CD4-positive, CD25-positive, alpha-beta regulatory T cell (primary cell): ENCODE results near the gene BCL2L15. TPM values are rescaled to one million over a fixed set of nuclear protein-coding genes. Genes with fewer than 3 reads are reported as not detected.

ENCODE experiments used
- ATAC-seq, 2 donors: fragments of 150-1000 bp; cut with Tn5 transposase; one replicate each; pipeline ENCODE4 v1.10.0; 2021; ENCODE audit warnings: low read depth in 2 of 2, moderate number of reproducible peaks in 2 of 2, moderate library complexity in 1 of 2
- DNase-seq, 3 donors: peaks; one replicate each; pipeline versions ENCODE4 v3.0.0 to v3.0.0-alpha.2; 2012 to 2022; ENCODE audit warnings: mixed read lengths in 1 of 3
- H3K27ac ChIP-seq: one replicate; pipeline ENCODE4 v1.7.0; 2013; ENCODE audit warnings: mild to moderate bottlenecking, low read length; ENCODE audit not compliant: insufficient read depth, poor library complexity, severe bottlenecking
- H3K27me3 ChIP-seq: one replicate; pipeline ENCODE4 v1.7.0; 2013; ENCODE audit warnings: low read length; ENCODE audit not compliant: control insufficient read depth, insufficient read depth
- H3K36me3 ChIP-seq: one replicate; pipeline ENCODE4 v1.7.0; 2013; ENCODE audit warnings: mild to moderate bottlenecking, low read length, moderate library complexity; ENCODE audit not compliant: control insufficient read depth, insufficient read depth
- H3K4me1 ChIP-seq: 2 replicates; pipeline ENCODE4 v1.7.0; 2013; ENCODE audit warnings: mild to moderate bottlenecking, low read length; ENCODE audit not compliant: insufficient read depth, control insufficient read depth, poor library complexity, severe bottlenecking
- H3K4me3 ChIP-seq: one replicate; pipeline ENCODE4 v1.7.0; 2013; ENCODE audit warnings: low read depth, mild to moderate bottlenecking, low read length, moderate library complexity
- H3K9me3 ChIP-seq, 2 experiments: 1 replicate in 1 of 2; 2 replicates in 1 of 2; pipeline ENCODE4 v1.7.0; 2013; ENCODE audit warnings: low read length in 2 of 2, mild to moderate bottlenecking in 1 of 2, moderate library complexity in 1 of 2; ENCODE audit not compliant: control insufficient read depth in 2 of 2
- H3K27ac Mint-ChIP-seq, 3 donors: one replicate each; pipeline ENCODE4 v1.8.0; 2020 to 2022; ENCODE audit warnings: mild to moderate bottlenecking in 3 of 3, mixed read lengths in 3 of 3, moderate library complexity in 2 of 3
- H3K27me3 Mint-ChIP-seq: one replicate; pipeline ENCODE4 v1.8.0; 2022; ENCODE audit warnings: mild to moderate bottlenecking, mixed read lengths
- H3K36me3 Mint-ChIP-seq: one replicate; pipeline ENCODE4 v1.8.0; 2020; ENCODE audit warnings: mixed read lengths
- H3K4me1 Mint-ChIP-seq, 4 donors: one replicate each; pipeline ENCODE4 v1.8.0; 2020 to 2022; ENCODE audit warnings: mixed read lengths in 4 of 4, mild to moderate bottlenecking in 1 of 4
- H3K4me3 Mint-ChIP-seq, 4 donors: one replicate each; pipeline ENCODE4 v1.8.0; 2020 to 2022; ENCODE audit warnings: mild to moderate bottlenecking in 4 of 4, mixed read lengths in 4 of 4, moderate library complexity in 3 of 4
- H3K9me3 Mint-ChIP-seq, 7 donors: one replicate each; pipeline ENCODE4 v1.8.0; 2020 to 2022; ENCODE audit warnings: mixed read lengths in 7 of 7, mild to moderate bottlenecking in 3 of 7, moderate library complexity in 2 of 7
- polyA plus RNA-seq, 4 donors: library from polyadenylated mRNA; unstranded; fragments of 300-500 nt; fragmentation: Illumina TruSeq; gene quantifications; one replicate each; pipeline ENCODE4 v1.2.3, GENCODE V29; 2021
- total RNA-seq: library from RNA; stranded (reverse); gene quantifications from one replicate; pipeline ENCODE4 v1.2.3, GENCODE V29; 2022

The BCL2L15 gene
- total and polyA plus RNA-seq, 5 donors from 2014 or later: 0.30 to 2.2 (median 0.79) TPM

- Mint-ChIP-seq H3K4me3 (peak overlapping the region in 1 of 4 donors; percentile 57), H3K4me1 (peaks cover 41 to 61% (median 50%) of the 10 kb centered on the region in 4 donors), H3K9me3 (no peaks in the 10 kb centered on the region), H3K27me3 (no peaks in the 10 kb centered on the region), H3K27ac (peak overlapping the region; percentile 24 to 50 (median 43)), H3K36me3 (peaks cover 29% of the 10 kb centered on the region)
- Histone ChIP-seq H3K36me3 (peaks cover 39% of the 10 kb centered on the region), H3K9me3 (no peaks in the 10 kb centered on the region), H3K4me3 (no peak overlapping the region), H3K27ac (no peak overlapping the region), H3K4me1 (peaks cover 26% of the 10 kb centered on the region), H3K27me3 (no peaks in the 10 kb centered on the region)
- ATAC-seq (no peak), DNase-seq (no peak)
Measured at GRCh38 chr1:113860891-113861290, 26.5 kb downstream of the BCL2L15 start.

- H3K9me3 ChIP-seq: no peaks in the 10 kb centered on the region
- H3K4me1 ChIP-seq: peaks cover 26% of the 10 kb centered on the region
- Mint-ChIP-seq H3K4me3 (no peak overlapping the region), H3K27me3 (no peaks in the 10 kb centered on the region), H3K9me3 (no peaks in the 10 kb centered on the region), H3K4me1 (peaks cover 32 to 48% (median 41%) of the 10 kb centered on the region in 4 donors), H3K36me3 (peaks cover 39% of the 10 kb centered on the region), H3K27ac (peak overlapping the region; percentile 50 to 93 (median 90))
- H3K36me3 ChIP-seq: peaks cover 46% of the 10 kb centered on the region
- peak overlapping the region; percentile 49 for H3K27ac ChIP-seq
- DNase-seq (peak in 1 of 3 donors; percentile 38), ATAC-seq (peak; percentile 34 to 44)
- peak overlapping the region; percentile 0 for H3K4me3 ChIP-seq
- H3K27me3 ChIP-seq: no peaks in the 10 kb centered on the region
Measured at GRCh38 chr1:113859478-113860175, 27.8 kb downstream of the BCL2L15 start.

- Histone ChIP-seq H3K9me3 (no peaks in the 10 kb centered on the region), H3K27me3 (no peaks in the 10 kb centered on the region), H3K4me3 (no peak overlapping the region), H3K4me1 (peaks cover 23% of the 10 kb centered on the region), H3K36me3 (peaks cover 51% of the 10 kb centered on the region), H3K27ac (no peak overlapping the region)
- Mint-ChIP-seq H3K36me3 (peaks cover 45% of the 10 kb centered on the region), H3K27ac (peak overlapping the region; percentile 17 to 79 (median 50)), H3K4me1 (peaks cover 37 to 42% (median 38%) of the 10 kb centered on the region in 4 donors), H3K27me3 (no peaks in the 10 kb centered on the region), H3K4me3 (no peak overlapping the region), H3K9me3 (no peaks in the 10 kb centered on the region)
- no peak for DNase-seq
- no peak for ATAC-seq
Measured at GRCh38 chr1:113858982-113859381, 28.4 kb downstream of the BCL2L15 start.

GRCh38 chr1:113858418-113858817 lies 29.0 kb downstream of the BCL2L15 start:
- peaks cover 21% of the 10 kb centered on the region for H3K4me1 ChIP-seq
- no peaks in the 10 kb centered on the region for H3K9me3 ChIP-seq
- no peak overlapping the region for H3K4me3 Mint-ChIP-seq
- peaks cover 35 to 38% (median 36%) of the 10 kb centered on the region in 4 donors for H3K4me1 Mint-ChIP-seq
- peaks cover 49% of the 10 kb centered on the region for H3K36me3 ChIP-seq
- no peak overlapping the region for H3K27ac ChIP-seq
- DNase-seq (no peak), ATAC-seq (no peak)
- peak overlapping the region in 2 of 3 donors; percentile 50 to 79 for H3K27ac Mint-ChIP-seq
- H3K36me3 Mint-ChIP-seq: peaks cover 45% of the 10 kb centered on the region
- no peaks in the 10 kb centered on the region for H3K9me3 Mint-ChIP-seq
- no peak overlapping the region for H3K4me3 ChIP-seq
- H3K27me3 Mint-ChIP-seq: no peaks in the 10 kb centered on the region
- no peaks in the 10 kb centered on the region for H3K27me3 ChIP-seq

- peaks cover 41% of the 10 kb centered on the region for H3K36me3 Mint-ChIP-seq
Measured at GRCh38 chr1:113857776-113858175, 29.6 kb downstream of the BCL2L15 start.

GRCh38 chr1:113856401-113856790 lies 31.0 kb downstream of the BCL2L15 start:
- H3K27me3 ChIP-seq: no peaks in the 10 kb centered on the region
- peaks cover 21 to 31% (median 28%) of the 10 kb centered on the region in 4 donors for H3K4me1 Mint-ChIP-seq
- H3K4me3 Mint-ChIP-seq: no peak overlapping the region
- H3K9me3 ChIP-seq: no peaks in the 10 kb centered on the region
- no peak overlapping the region for H3K27ac Mint-ChIP-seq
- no peaks in the 10 kb centered on the region for H3K9me3 Mint-ChIP-seq
- no peak overlapping the region for H3K4me3 ChIP-seq
- H3K4me1 ChIP-seq: peaks cover 21% of the 10 kb centered on the region
- DNase-seq (no peak), ATAC-seq (no peak)
- no peak overlapping the region for H3K27ac ChIP-seq
- peaks cover 32% of the 10 kb centered on the region for H3K36me3 Mint-ChIP-seq
- peaks cover 52% of the 10 kb centered on the region for H3K36me3 ChIP-seq
- H3K27me3 Mint-ChIP-seq: no peaks in the 10 kb centered on the region

More at GRCh38 chr1:113857776-113858175, 29.6 kb downstream of the BCL2L15 start:
- Histone ChIP-seq H3K27me3 (no peaks in the 10 kb centered on the region), H3K27ac (peak overlapping the region; percentile 21), H3K4me1 (peaks cover 21% of the 10 kb centered on the region), H3K4me3 (no peak overlapping the region), H3K36me3 (peaks cover 46% of the 10 kb centered on the region), H3K9me3 (no peaks in the 10 kb centered on the region)
- Mint-ChIP-seq H3K9me3 (no peaks in the 10 kb centered on the region), H3K27ac (peak overlapping the region in 1 of 3 donors; percentile 23), H3K4me1 (peaks cover 30 to 33% (median 32%) of the 10 kb centered on the region in 4 donors), H3K4me3 (no peak overlapping the region), H3K27me3 (no peaks in the 10 kb centered on the region)
- no peak for ATAC-seq
- DNase-seq: no peak

- Histone ChIP-seq H3K27me3 (no peaks in the 10 kb centered on the region), H3K9me3 (no peaks in the 10 kb centered on the region), H3K4me3 (no peak overlapping the region), H3K36me3 (peaks cover 53% of the 10 kb centered on the region), H3K4me1 (peaks cover 17% of the 10 kb centered on the region), H3K27ac (no peak overlapping the region)
- H3K27ac Mint-ChIP-seq: peak overlapping the region in 1 of 3 donors; percentile 59
- peaks cover 35% of the 10 kb centered on the region for H3K36me3 Mint-ChIP-seq
- DNase-seq: no peak
- no peak overlapping the region for H3K4me3 Mint-ChIP-seq
- no peak for ATAC-seq
- no peaks in the 10 kb centered on the region for H3K27me3 Mint-ChIP-seq
- H3K4me1 Mint-ChIP-seq: peaks cover 20 to 30% (median 25%) of the 10 kb centered on the region in 4 donors
- H3K9me3 Mint-ChIP-seq: no peaks in the 10 kb centered on the region
Measured at GRCh38 chr1:113855630-113856400, 31.6 kb downstream of the BCL2L15 start.
